GM10266 (cell line): ENCODE data around the gene CEP76.
"Not testable (repeated sequence)": the region's sequence is repeated elsewhere in the genome, so short reads cannot be mapped to it uniquely, and the experiment has no call there.

Source experiments
- DNase-seq: peaks from one replicate; pipeline ENCODE4 v3.0.0; 2012; ENCODE audit errors: extremely low spot score
- CTCF ChIP-seq: IDR thresholded peaks from 2 replicates; pipeline ENCODE4 v1.5.1; 2012; ENCODE audit warnings: mild to moderate bottlenecking, low read depth; ENCODE audit not compliant: control insufficient read depth, insufficient read depth; ENCODE audit errors: missing control alignments

Gene CEP76

DNA sequence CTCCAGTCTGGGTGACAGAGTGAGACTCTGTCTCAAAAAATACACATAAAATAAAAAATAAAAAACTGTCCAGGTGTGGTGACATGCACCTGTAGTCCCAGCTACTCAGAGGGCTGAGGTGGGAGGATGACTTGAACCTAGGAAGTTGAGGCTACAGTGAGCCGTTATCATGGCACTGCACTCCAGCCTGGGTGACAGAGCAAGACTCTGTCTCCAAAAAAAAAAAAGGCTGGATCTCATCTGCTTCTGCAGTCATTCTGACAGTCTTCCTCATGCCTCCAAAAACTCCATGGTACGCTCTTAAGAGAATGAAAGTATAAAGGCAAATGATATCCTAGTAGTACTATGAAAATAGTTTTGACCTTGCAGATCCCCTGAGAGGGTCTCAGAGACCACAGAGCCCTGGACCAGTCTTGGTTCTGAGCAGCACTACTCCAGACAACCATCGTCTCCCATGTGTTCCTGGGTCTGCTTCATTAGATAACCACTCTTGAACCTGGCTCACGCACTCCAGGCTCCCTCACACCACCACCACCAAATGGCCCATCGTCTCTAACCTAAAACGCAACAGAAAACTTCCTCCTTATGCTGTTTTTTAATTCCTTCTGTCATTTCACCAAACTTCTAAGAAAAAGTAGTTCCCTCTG lies 70.6 kb downstream of the CEP76 start:
- no peak for TF ChIP-seq CTCF
- no peak for DNase-seq

- no peak for TF ChIP-seq CTCF
- no peak for DNase-seq
These were observed 72.4 kb downstream of the CEP76 start for GRCh38 chr18:12630136-12630535.

DNA sequence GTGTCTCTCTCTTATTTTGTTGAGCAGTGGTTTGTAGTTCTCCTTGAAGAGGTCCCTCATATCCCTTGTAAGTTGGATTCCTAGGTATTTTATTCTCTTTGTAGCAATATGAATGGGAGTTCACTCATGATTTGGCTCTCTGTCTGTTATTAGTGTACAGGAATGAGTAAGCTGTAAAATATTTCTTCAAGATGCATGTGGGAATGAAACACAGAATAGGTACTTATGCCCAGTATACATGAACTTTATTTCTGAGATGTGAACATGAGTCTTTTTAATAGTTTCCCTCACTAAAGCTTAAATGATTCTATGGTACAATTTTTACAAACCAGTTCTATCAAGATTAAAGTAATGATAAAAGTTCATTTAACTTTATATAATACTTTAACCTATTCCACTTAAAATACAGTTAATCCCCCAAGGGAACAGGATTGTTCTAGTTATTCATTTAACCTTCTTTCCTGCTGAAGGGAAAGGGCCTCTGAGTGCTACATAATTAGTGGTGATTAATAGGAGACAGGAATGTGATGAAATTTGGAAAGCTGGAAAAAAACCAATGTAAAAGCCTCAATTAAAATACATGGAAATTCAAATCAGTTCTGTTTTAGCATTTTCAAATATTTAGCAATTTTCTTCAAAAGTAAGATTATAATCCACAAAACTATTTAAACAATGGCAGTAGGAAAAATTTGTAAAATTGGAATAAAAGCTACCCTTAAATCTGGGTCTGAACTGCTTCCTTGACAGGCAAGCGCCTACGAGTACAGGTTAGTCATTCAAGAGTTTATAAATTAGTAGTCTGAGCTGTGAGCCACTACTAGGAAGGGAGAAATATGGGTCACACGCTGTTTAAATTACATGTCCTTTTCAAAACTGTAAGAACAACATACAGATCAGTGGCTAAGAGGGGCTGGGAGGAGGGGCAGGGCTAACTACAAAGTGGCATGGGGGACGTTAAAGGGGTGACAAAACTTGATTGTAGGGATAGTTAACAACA lies 73.5 kb downstream of the CEP76 start:
- no peak for DNase-seq
- no peak for TF ChIP-seq CTCF

DNA sequence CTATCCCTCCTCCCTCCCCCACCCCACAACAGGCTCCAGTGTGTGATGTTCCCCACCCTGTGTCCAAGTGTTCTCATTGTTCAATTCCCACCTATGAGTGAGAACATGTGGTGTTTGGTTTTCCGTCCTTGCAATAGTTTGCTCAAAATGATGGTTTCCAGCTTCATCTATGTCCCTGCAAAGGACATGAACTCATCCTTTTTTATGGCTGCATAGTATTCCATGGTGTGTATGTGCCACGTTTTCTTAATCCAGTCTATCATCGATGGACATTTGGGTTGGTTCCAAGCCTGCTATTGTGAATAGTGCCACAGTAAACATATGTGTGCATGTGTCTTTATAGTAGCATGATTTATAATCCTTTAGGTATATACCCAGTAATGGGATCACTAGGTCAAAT lies 75.3 kb downstream of the CEP76 start:
- DNase-seq, result not testable (repeated sequence)

DNA sequence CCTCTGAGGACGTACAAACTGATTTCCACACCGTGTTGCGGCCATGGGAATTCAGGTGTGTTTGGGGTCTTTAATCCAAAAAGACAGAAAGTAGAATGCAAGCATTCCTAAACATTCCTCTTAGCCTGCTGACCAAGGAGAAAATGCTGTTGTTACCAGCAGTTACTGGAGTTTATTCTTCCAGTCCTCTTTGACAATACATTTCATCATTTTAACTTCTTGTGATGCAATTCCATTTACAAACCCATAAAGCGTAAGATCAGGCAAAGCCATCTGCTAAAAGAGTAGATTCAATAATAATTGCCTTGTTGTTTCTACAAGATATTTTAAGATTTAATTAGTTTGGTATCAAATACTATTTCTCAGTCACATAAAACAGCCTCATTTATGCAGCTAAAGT lies 77.3 kb downstream of the CEP76 start:
- DNase-seq, result no peak
- no peak for TF ChIP-seq CTCF
